HEK293T (cell line): Measurements from ENCODE around the gene CTNNAL1.

Source experiments
- HDGF ChIP-seq: fragments of 450-650 bp; IDR thresholded peaks from 2 replicates; pipeline ENCODE4 v1.6.1; 2017; ENCODE audit warnings: antibody characterized with exemption, borderline replicate concordance
- TF ChIP-seq, protein P1 (sequence below): fragments of 450-650 bp; IDR thresholded peaks from 2 replicates; pipeline ENCODE4 v1.6.1; 2016

DNA sequence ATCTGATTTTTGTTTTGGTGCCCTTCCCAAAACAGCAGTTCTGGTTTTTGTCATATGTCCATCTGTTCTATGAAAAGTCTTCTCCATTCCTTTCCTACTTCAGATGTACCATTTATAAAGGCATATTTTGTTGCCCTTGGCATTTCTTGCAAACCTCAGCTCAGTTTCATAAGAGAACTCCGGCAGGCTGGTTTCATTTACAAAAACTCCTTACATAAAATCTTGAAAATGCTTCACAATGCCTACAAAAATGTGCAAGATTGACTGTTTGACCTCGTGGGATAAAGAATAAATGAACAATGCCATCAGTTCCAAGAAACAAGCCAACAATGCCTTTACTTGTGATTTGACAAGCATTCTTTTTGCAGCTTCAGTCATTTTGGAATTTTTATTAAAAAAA lies 39.1 kb upstream of the CTNNAL1 start:
- TF ChIP-seq, protein P1, sequence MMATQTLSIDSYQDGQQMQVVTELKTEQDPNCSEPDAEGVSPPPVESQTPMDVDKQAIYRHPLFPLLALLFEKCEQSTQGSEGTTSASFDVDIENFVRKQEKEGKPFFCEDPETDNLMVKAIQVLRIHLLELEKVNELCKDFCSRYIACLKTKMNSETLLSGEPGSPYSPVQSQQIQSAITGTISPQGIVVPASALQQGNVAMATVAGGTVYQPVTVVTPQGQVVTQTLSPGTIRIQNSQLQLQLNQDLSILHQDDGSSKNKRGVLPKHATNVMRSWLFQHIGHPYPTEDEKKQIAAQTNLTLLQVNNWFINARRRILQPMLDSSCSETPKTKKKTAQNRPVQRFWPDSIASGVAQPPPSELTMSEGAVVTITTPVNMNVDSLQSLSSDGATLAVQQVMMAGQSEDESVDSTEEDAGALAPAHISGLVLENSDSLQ = no peak
- TF ChIP-seq HDGF = no peak
